SU-DHL-6 (cell line): Measurements from ENCODE around the gene VPS51.

ENCODE experiments used
- H2AFZ ChIP-seq: fragments of 200-600 bp; sonication (generic); 2 replicates; pipeline ENCODE4 v1.6.1; 2014; ENCODE audit warnings: low read depth, mild to moderate bottlenecking, moderate library complexity, mixed read lengths, antibody characterized with exemption, low read length; ENCODE audit not compliant: severe bottlenecking
- H3F3A ChIP-seq: fragments of 200-600 bp; shearing (Covaris generic); 2 replicates; pipeline ENCODE4 v1.6.0; 2016; ENCODE audit warnings: antibody characterized with exemption, mild to moderate bottlenecking; ENCODE audit not compliant: insufficient read depth
- H3K27ac ChIP-seq: fragments of 200-600 bp; sonication (generic); 2 replicates; pipeline ENCODE4 v1.5.1; 2016; ENCODE audit warnings: low read depth, mild to moderate bottlenecking, low read length, moderate library complexity, mixed read lengths
- H3K27me3 ChIP-seq: fragments of 200-600 bp; sonication (generic), shearing (Covaris generic); 2 replicates; pipeline ENCODE4 v1.6.0; 2014; ENCODE audit warnings: mild to moderate bottlenecking, low read length
- H3K36me3 ChIP-seq: fragments of 200-600 bp; sonication (generic); 2 replicates; pipeline ENCODE4 v1.6.1; 2014; ENCODE audit warnings: mild to moderate bottlenecking, low read length, mixed read lengths
- H3K4me2 ChIP-seq: fragments of 300-600, 200-600 bp; shearing (Covaris generic), sonication (generic); 2 replicates; pipeline ENCODE4 v1.6.0; 2014; ENCODE audit warnings: low read length, low read depth, mild to moderate bottlenecking; ENCODE audit not compliant: poor library complexity, severe bottlenecking
- H3K4me3 ChIP-seq: fragments of 200-600 bp; sonication (generic); 2 replicates; pipeline ENCODE4 v1.5.1; 2014; ENCODE audit warnings: antibody characterized with exemption, low read length, mild to moderate bottlenecking, mixed read lengths; ENCODE audit not compliant: insufficient read depth, poor library complexity, severe bottlenecking
- H3K79me2 ChIP-seq: fragments of 200-600 bp; sonication (generic); 2 replicates; pipeline ENCODE4 v1.6.1; 2014; ENCODE audit warnings: mild to moderate bottlenecking, low read length, moderate library complexity; ENCODE audit not compliant: insufficient read depth
- H3K9ac ChIP-seq: fragments of 200-600 bp; sonication (generic); 2 replicates; pipeline ENCODE4 v1.7.0; 2014; ENCODE audit warnings: mild to moderate bottlenecking, low read length
- H3K9me2 ChIP-seq: fragments of 200-600 bp; sonication (generic); replicated peaks from 2 replicates; pipeline ENCODE4 v1.6.1; 2014; ENCODE audit warnings: low read length; ENCODE audit not compliant: insufficient read depth
- H3K9me3 ChIP-seq: fragments of 200-600 bp; sonication (generic); 2 replicates; pipeline ENCODE4 v1.6.1; 2014; ENCODE audit warnings: low read length, mixed read lengths; ENCODE audit not compliant: insufficient read depth
- H4K20me1 ChIP-seq: fragments of 200-600 bp; sonication (generic); 2 replicates; pipeline ENCODE4 v1.6.1; 2014; ENCODE audit warnings: low read depth, mild to moderate bottlenecking, antibody characterized with exemption, low read length, moderate library complexity, mixed read lengths
- EZH2phosphoT487 ChIP-seq: fragments of 200-600 bp; sonication (generic), shearing (Covaris generic); conservative IDR thresholded peaks from 2 replicates; pipeline ENCODE4 v1.6.1; 2018; ENCODE audit warnings: mild to moderate bottlenecking, antibody characterized with exemption, low read length, moderate library complexity, mixed read lengths
- TF ChIP-seq, protein P1 (sequence below): fragments of 200-600 bp; sonication (generic); IDR thresholded peaks from one replicate; pipeline ENCODE4 v1.5.1; 2017; ENCODE audit warnings: antibody characterized with exemption, mild to moderate bottlenecking, low read length, moderate library complexity; ENCODE audit not compliant: insufficient read depth, poor library complexity, severe bottlenecking

Gene VPS51

DNA sequence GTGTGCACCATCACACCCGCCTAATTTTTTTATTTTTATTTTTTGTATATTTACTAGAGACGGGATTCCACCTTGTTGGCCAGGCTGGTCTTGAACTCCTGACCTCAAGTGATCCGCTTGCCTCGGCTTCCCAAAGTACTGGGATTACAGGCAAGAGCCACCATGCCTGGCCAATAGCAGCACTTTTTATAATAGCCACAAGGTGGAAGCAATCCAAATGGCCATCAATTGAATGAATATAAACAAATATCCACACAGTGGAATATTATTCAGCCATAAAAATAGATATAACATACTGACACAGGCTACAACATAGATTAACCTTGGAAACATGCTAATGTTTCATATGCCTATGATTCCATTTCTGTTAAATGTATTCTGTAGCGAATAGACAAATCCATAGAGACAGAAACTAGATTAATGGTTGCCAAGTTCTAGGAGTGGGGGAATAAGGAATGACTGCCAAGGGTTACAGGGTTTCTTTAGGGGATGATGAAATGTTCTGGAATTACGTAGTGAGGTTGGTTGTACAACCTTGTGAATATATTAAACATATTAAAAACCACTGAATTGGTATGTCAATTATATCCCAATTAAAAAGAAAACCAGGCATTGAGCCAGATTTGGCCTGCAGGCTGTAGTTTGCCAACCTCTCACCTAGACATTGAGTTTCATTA is 4.8 kb downstream of the VPS51 start:
- Histone ChIP-seq H3K36me3 (peaks cover 6% of the 10 kb centered on the region; the same call in 1 of the 2 replicates), H3K27me3 (no peaks in the 10 kb centered on the region), H3K4me3 (no peak overlapping the region), H3K4me2 (no peak overlapping the region), H2AFZ (no peak overlapping the region), H3K27ac (no peak overlapping the region), H3F3A (no peaks in the 10 kb centered on the region), H3K79me2 (peaks cover 37% of the 10 kb centered on the region), H3K9me3 (no peaks in the 10 kb centered on the region), H3K9me2 (no peaks in the 10 kb centered on the region), H3K9ac (no peak overlapping the region), H4K20me1 (no peaks in the 10 kb centered on the region)
- TF ChIP-seq, protein P1, sequence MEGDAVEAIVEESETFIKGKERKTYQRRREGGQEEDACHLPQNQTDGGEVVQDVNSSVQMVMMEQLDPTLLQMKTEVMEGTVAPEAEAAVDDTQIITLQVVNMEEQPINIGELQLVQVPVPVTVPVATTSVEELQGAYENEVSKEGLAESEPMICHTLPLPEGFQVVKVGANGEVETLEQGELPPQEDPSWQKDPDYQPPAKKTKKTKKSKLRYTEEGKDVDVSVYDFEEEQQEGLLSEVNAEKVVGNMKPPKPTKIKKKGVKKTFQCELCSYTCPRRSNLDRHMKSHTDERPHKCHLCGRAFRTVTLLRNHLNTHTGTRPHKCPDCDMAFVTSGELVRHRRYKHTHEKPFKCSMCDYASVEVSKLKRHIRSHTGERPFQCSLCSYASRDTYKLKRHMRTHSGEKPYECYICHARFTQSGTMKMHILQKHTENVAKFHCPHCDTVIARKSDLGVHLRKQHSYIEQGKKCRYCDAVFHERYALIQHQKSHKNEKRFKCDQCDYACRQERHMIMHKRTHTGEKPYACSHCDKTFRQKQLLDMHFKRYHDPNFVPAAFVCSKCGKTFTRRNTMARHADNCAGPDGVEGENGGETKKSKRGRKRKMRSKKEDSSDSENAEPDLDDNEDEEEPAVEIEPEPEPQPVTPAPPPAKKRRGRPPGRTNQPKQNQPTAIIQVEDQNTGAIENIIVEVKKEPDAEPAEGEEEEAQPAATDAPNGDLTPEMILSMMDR = no peak
- no peak for TF ChIP-seq EZH2phosphoT487

DNA sequence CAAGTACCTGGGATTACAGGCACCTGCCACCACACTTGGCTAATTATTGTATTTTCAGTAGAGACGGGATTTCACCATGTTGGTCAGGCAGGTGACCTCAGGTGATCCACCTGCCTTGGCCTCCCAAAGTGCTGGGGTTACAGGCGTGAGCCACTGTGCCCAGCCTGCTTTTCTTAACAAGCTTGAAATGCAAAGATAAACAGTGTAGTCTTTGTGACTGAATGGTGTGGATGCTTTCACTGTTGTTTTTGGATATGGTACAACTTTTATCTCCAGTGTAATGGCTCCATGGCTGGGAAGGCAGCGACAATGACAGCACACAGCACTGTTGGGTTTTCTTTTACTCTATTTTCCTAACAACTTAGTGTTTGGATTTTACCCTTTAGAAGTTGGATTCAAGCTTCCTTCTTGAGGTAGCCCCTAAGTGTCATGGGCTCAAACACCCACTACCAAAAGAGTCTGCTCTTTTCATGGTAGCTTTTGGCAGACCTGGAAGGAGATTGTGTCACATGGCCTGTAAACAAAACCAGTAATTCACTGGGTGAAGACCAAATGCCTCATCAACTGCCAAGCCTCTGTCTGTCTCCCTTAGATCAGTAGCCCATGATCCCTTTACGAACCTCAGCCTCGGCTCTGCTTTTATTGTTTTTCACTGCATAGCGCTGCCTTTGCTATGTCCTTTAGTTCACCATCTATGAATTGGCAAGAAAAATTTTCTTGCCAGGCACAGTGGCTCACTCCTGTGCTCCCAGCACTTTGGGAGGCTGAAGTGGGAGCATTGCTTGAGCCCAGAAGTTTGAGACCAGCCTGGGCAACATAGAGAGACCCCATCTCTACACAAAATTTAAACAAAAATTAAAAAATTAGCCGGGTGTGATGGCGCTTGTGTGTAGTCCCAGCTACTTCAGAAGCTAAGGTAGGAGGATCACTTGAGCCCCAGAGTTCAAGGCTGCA is 6.4 kb downstream of the VPS51 start:
- Histone ChIP-seq H3K4me3 (no peak overlapping the region), H3K9me3 (no peaks in the 10 kb centered on the region), H3K9ac (no peak overlapping the region), H4K20me1 (no peaks in the 10 kb centered on the region), H3K27ac (no peak overlapping the region), H3K9me2 (no peaks in the 10 kb centered on the region), H3K4me2 (no peak overlapping the region), H3K36me3 (peaks cover 6% of the 10 kb centered on the region; the same call in 1 of the 2 replicates), H3K27me3 (no peaks in the 10 kb centered on the region), H3K79me2 (peaks cover 29% of the 10 kb centered on the region), H2AFZ (no peak overlapping the region), H3F3A (no peaks in the 10 kb centered on the region)
- no peak for TF ChIP-seq EZH2phosphoT487
- TF ChIP-seq, protein P1 = no peak

DNA sequence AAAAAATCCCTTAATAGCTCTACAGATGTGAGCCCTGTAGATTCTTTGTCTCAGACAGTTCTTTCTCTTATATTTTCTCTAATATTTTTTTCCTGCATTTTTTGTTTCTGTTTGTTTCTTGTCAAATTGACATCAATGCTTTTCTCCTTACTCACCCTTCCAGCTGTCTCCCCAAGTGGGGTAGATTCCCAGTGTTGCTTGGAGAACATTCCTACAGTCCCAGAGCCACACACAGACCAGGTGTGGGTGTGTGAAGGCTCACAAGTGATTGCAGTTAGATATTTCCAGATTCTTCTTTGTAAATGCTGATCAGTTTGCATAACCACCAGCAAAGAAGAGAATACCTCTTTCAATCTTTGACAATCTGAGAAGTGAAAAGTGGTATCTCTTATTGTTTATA is 7.5 kb downstream of the VPS51 start:
- Histone ChIP-seq H3K4me2 (no peak overlapping the region), H3F3A (no peaks in the 10 kb centered on the region), H3K36me3 (peaks cover 2% of the 10 kb centered on the region; the same call in 1 of the 2 replicates), H4K20me1 (no peaks in the 10 kb centered on the region), H3K4me3 (no peak overlapping the region), H3K9me2 (no peaks in the 10 kb centered on the region), H3K27ac (no peak overlapping the region), H3K9ac (no peak overlapping the region), H2AFZ (no peak overlapping the region), H3K27me3 (no peaks in the 10 kb centered on the region), H3K79me2 (peaks cover 19% of the 10 kb centered on the region), H3K9me3 (no peaks in the 10 kb centered on the region)
- TF ChIP-seq, protein P1 = no peak
- no peak for TF ChIP-seq EZH2phosphoT487
